Measurements from ENCODE around the gene POU3F2. TPM values are rescaled to one million over a fixed set of nuclear protein-coding genes. Genes with fewer than 3 reads are reported as not detected.

Gene POU3F2
- total RNA-seq, 1 experiment from 2014 or later, result not detected

DNA sequence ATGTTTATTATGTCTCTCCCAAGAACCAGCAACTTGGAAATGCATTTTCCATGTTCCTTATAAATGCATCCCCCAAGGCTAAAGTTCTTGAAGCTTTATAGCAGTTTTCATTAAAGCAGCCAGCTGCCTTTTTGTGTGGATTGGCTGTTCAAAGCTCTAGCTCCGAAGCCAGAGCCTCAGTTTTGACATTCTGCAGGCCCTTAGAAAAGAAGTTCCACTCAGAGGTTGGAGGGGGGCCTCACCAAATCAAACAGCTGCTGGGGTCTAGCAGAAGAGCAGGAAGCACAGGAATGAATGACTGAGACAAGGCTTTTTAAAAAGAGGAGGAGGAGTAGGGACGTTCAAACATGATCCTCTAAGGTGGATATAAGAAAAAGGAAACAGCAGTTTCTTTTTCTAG is 4.2 kb upstream of the POU3F2 start:
- DNase-seq (ENCODE audit: low spot score), result no peak

DNA sequence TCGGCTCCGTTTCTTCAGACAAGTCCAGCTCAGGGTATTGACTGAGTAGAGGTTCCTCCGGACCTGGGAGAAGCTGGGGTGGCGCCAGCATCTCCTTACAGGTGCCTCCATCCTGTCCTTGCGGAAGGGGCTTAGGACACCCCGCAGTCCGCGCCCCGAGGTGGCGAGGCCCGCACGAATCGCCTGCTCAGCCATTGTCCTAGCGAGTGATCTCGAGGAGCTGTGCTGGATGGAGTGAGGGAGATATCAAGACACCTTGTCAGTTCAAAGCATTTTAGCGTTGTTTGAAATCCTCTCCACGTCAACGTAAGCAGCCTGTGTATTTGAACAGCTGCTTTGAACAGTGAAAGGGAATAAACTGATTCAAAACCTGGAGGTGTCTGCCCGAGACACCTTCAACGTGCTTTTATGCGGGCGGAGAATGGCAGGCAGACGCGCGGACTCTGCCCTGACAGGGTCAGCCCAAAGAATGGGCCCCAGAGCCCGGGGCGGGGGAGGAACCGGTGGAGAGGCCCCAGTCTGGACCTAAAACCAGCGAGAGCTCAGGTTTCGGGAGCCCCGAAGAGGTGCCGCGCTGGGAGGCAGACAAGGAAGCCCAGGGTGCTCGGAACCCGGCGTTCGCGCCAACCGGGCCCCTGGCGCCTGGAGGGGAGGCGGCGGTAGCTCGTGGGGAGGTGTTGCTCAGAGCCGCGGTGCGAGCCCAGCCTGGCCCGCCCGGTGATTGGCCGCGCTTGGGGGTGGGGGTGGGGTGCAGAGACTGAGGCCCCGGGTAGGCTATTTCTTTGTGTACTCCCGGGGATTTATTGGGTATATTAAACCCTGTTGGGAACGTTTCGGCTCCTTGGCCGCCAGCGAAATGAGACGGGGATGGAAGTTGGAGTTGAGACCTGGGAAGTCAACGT is 3.1 kb upstream of the POU3F2 start:
- no peak for DNase-seq (ENCODE audit: low spot score)

- DNase-seq (ENCODE audit: low spot score), result no peak
These were observed 2.5 kb upstream of the POU3F2 start for GRCh38 chr6:98831959-98832283.

- no peak for DNase-seq (ENCODE audit: low spot score)
These were observed 1.9 kb upstream of the POU3F2 start for GRCh38 chr6:98832284-98833056.

DNA sequence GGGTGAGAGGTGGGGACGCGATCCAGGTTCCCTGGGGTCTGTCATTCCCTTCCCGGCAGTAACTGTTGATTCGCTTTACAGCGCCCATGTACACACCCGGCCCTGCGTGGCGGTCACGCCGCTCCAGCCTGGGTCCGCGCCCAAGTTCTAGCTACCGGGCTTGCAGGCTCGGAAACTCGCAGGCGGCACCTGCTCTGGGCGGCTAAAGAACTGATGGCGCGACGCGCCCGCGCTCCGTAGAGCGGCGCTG is 1.4 kb upstream of the POU3F2 start:
- no peak for DNase-seq (ENCODE audit: low spot score)

GRCh38 chr6:98833307-98834059 is 891 bp upstream of the POU3F2 start:
- DNase-seq (ENCODE audit: low spot score), result no peak

DNA sequence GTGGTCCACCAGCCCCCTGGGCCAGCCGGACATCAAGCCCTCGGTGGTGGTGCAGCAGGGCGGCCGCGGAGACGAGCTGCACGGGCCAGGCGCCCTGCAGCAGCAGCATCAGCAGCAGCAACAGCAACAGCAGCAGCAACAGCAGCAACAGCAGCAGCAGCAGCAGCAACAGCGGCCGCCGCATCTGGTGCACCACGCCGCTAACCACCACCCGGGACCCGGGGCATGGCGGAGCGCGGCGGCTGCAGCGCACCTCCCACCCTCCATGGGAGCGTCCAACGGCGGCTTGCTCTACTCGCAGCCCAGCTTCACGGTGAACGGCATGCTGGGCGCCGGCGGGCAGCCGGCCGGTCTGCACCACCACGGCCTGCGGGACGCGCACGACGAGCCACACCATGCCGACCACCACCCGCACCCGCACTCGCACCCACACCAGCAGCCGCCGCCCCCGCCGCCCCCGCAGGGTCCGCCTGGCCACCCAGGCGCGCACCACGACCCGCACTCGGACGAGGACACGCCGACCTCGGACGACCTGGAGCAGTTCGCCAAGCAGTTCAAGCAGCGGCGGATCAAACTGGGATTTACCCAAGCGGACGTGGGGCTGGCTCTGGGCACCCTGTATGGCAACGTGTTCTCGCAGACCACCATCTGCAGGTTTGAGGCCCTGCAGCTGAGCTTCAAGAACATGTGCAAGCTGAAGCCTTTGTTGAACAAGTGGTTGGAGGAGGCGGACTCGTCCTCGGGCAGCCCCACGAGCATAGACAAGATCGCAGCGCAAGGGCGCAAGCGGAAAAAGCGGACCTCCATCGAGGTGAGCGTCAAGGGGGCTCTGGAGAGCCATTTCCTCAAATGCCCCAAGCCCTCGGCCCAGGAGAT is 1.0 kb downstream of the POU3F2 start:
- no peak for DNase-seq (ENCODE audit: low spot score)

DNA sequence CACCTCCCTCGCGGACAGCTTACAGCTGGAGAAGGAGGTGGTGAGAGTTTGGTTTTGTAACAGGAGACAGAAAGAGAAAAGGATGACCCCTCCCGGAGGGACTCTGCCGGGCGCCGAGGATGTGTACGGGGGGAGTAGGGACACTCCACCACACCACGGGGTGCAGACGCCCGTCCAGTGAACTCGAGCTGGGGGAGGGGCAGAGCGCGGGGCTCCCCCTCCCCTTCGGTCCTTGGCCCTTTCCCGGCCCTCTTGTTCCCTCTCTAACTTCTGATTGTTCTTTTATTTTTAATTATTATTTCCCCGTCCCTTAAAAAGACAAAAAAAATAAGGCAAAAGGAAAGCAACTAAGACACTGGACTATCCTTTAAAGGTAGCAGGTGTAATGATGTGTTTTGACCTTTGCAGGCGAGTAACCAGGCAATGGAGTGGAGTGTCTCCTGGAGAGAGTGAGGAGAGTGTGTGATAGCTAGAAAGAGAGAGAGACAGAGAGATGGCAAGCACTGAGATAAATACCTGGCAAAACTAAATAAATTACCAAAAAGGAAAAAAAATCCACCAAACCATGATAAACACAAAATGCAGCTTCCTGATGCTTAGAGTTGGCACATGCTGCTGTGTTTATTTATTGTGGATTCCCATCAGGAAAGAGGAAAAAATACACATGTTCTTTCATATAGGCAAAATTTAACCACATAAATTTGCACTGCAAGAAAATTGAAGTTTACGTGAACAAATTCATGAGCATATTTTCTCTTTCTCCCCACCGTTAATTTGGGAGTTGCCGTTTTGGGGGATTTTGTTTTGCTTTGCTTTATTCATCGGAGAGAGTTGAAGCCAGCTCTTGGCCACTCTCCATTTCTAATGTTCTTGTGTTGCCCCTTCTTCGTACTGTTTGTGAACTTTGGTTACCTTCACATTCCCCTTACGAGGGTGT is 1.9 kb downstream of the POU3F2 start:
- no peak for DNase-seq (ENCODE audit: low spot score)

- no peak for DNase-seq (ENCODE audit: low spot score)
These were observed 2.9 kb downstream of the POU3F2 start for GRCh38 chr6:98836962-98837944.

- no peak for DNase-seq (ENCODE audit: low spot score)
These were observed 3.7 kb downstream of the POU3F2 start for GRCh38 chr6:98838032-98838431.

GRCh38 chr6:98838975-98839374 is 4.6 kb downstream of the POU3F2 start:
- DNase-seq (ENCODE audit: low spot score), result no peak

- peak; percentile 4 for DNase-seq (ENCODE audit: low spot score)
These were observed 5.5 kb downstream of the POU3F2 start for GRCh38 chr6:98839781-98840361.

DNA sequence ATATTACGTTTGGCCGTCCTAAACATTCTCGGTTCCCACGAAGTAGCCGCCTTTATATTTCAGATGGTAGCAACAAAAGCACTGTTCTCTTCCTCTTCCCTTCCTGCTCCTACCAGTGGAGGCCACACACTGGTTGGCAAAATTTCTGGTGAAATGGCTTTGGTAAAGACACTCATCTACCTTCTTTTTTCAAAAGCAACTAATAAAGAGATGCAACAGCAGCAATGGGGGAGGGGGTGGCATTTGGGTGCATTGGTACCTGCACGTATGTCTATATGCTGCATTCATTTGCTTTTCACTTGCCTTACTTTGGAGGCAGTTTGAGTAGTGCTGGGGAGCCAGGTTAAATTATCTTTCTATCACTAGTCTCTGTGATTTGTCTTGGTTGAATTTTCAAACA is 6.0 kb downstream of the POU3F2 start:
- no peak for DNase-seq (ENCODE audit: low spot score)

DNA sequence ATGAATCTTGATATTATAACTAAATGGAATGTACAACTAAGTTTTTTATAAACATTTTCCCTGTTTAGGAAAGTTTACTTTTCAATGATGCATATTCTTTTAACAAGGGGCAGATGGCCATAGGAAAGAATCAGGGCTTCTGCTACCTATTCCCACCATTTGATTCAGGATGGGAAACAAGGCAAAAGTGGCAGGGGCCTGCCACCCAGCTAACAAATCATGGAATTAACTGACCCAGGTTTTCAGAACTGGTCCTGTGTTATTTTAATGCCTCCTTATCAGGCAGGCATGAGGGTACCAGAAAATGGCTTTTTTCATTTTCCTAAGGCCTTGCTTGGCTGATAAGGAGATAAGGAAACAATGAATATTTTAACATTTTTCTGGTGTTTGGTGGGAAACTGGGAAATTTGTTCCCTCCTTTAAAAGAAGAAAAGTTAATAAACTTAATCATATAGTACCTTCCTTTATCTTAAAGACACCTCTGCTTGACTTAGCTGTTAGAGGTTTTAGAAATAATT is 6.7 kb downstream of the POU3F2 start:
- DNase-seq (ENCODE audit: low spot score), result no peak

- no peak for DNase-seq (ENCODE audit: low spot score)
These were observed 7.4 kb downstream of the POU3F2 start for GRCh38 chr6:98841621-98842341.

- DNase-seq (ENCODE audit: low spot score), result no peak
These were observed 8.2 kb downstream of the POU3F2 start for GRCh38 chr6:98842342-98843180.

Data from HT-29 (cell line).